ENCODE measurements around the gene DBN1.

GRCh38 chr5:177520916-177521513 is 47.6 kb upstream of the DBN1 start:
- TF ChIP-seq CTCF (IDR thresholded peaks at IDR 0.05; ENCODE audit: control extremely low read depth in 1 of 3, insufficient read depth in 1 of 3, low read depth in 1 of 3, low read length in 3 of 3) (peak in 1 of 3 experiments; percentile 38; a peak in 1 of 4 replicates), ATF2 (IDR thresholded peaks at IDR 0.05; ENCODE audit: low read length) (no peak), POLR2AphosphoS5 (IDR thresholded peaks at IDR 0.05; ENCODE audit: low read depth, low read length) (no peak), POU5F1 (IDR thresholded peaks at IDR 0.05; ENCODE audit: low read depth, low read length) (no peak), USF2 (IDR thresholded peaks at IDR 0.05; ENCODE audit: low read length) (no peak), POLR2A (IDR thresholded peaks at IDR 0.05; ENCODE audit: control extremely low read depth in 1 of 2, low read depth in 2 of 2, low read length in 2 of 2) (no peak; a peak in 1 of 3 replicates), MAX (IDR thresholded peaks at IDR 0.05) (no peak), YY1 (IDR thresholded peaks at IDR 0.05; ENCODE audit: low read depth, low read length) (no peak), SUZ12 (IDR thresholded peaks at IDR 0.05; ENCODE audit: low read length) (no peak)
